ENCODE results near the gene IP6K3. TPM values are rescaled to one million over a fixed set of nuclear protein-coding genes. Genes with fewer than 3 reads are reported as not detected.

IP6K3 gene
- polyA plus RNA-seq, 6 donors from 2014 or later, result not detected

GRCh38 chr6:33750244-33750991 lies 3.7 kb upstream of the IP6K3 start:
- Mint-ChIP-seq H3K4me1 (no peaks in the 10 kb centered on the region), H3K4me3 (peak overlapping the region in 1 of 8 donors; percentile 3), H3K27ac (peak overlapping the region in 3 of 6 donors; percentile 13 to 59 (median 59)), H3K36me3 (no peaks in the 10 kb centered on the region), H3K27me3 (peaks cover 0 to 25% (median 17%) of the 10 kb centered on the region in 3 donors), H3K9me3 (no peaks in the 10 kb centered on the region)
- DNase-seq (no peak), ATAC-seq (ENCODE audit: low read depth in 2 of 2) (no peak)

GRCh38 chr6:33749401-33749800 lies 2.7 kb upstream of the IP6K3 start:
- H3K27me3 Mint-ChIP-seq, result peaks cover 0 to 25% (median 17%) of the 10 kb centered on the region in 3 donors
- no peaks in the 10 kb centered on the region for H3K36me3 Mint-ChIP-seq
- H3K4me3 Mint-ChIP-seq, result no peak overlapping the region
- ATAC-seq (ENCODE audit: low read depth in 2 of 2), result no peak
- no peak for DNase-seq
- H3K9me3 Mint-ChIP-seq, result no peaks in the 10 kb centered on the region
- H3K27ac Mint-ChIP-seq, result no peak overlapping the region
- peaks cover under 1 to 1% (median under 1%) of the 10 kb centered on the region in 3 donors for H3K4me1 Mint-ChIP-seq

GRCh38 chr6:33748841-33749240 lies 2.1 kb upstream of the IP6K3 start:
- DNase-seq, result no peak
- no peak overlapping the region for H3K4me3 Mint-ChIP-seq
- no peaks in the 10 kb centered on the region for H3K36me3 Mint-ChIP-seq
- H3K9me3 Mint-ChIP-seq, result no peaks in the 10 kb centered on the region
- no peak overlapping the region for H3K27ac Mint-ChIP-seq
- H3K27me3 Mint-ChIP-seq, result peaks cover 0 to 25% (median 17%) of the 10 kb centered on the region in 3 donors
- no peak for ATAC-seq (ENCODE audit: low read depth in 2 of 2)
- H3K4me1 Mint-ChIP-seq, result peaks cover 3 to 6% (median 5%) of the 10 kb centered on the region in 3 donors

GRCh38 chr6:33747823-33748222 lies 1.1 kb upstream of the IP6K3 start:
- DNase-seq (no peak), ATAC-seq (ENCODE audit: low read depth in 2 of 2) (no peak)
- peaks cover under 1 to 28% (median 20%) of the 10 kb centered on the region in 3 donors for H3K27me3 Mint-ChIP-seq
- no peaks in the 10 kb centered on the region for H3K9me3 Mint-ChIP-seq
- no peak overlapping the region for H3K4me3 Mint-ChIP-seq
- peaks cover 3 to 6% (median 5%) of the 10 kb centered on the region in 3 donors for H3K4me1 Mint-ChIP-seq
- no peaks in the 10 kb centered on the region for H3K36me3 Mint-ChIP-seq
- no peak overlapping the region for H3K27ac Mint-ChIP-seq

DNA sequence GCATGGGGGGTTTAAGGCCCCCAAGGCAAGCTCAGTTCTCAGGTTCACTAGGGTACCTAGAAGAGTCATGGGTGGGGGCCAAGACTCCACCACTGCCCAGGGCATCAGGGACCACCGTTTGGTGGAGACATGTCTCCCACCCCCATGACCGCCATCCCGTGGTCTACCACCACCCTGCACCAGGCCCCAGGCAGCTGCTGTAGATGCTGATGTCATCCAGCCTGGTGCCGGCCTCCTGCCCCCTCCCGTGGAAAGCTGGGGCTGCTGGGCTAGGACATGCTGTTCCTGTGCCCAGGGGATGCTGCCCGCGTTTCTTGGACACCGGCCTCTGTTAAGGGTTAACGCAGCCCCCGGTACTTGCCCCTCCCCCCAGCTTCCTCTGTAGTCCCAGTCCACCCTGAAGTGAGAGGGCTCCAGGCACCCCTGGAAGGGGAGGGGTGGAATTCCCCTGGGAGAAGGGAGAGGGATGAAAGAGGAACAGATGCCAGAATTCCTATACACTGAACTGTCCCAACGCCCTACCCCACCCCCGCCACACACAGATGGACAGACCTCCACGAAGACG lies 587 bp downstream of the IP6K3 start:
- no peaks in the 10 kb centered on the region for H3K9me3 Mint-ChIP-seq
- no peak overlapping the region for H3K27ac Mint-ChIP-seq
- H3K4me3 Mint-ChIP-seq, result no peak overlapping the region
- DNase-seq (no peak), ATAC-seq (ENCODE audit: low read depth in 2 of 2) (no peak)
- H3K36me3 Mint-ChIP-seq, result no peaks in the 10 kb centered on the region
- peaks cover 7 to 34% (median 30%) of the 10 kb centered on the region in 3 donors for H3K27me3 Mint-ChIP-seq
- peaks cover 5 to 7% (median 6%) of the 10 kb centered on the region in 3 donors for H3K4me1 Mint-ChIP-seq

- ATAC-seq (ENCODE audit: low read depth in 2 of 2), result no peak
- peaks cover 7 to 30% (median 29%) of the 10 kb centered on the region in 3 donors for H3K27me3 Mint-ChIP-seq
- peak overlapping the region in 1 of 6 donors; percentile 5 for H3K27ac Mint-ChIP-seq
- no peak overlapping the region for H3K4me3 Mint-ChIP-seq
- H3K36me3 Mint-ChIP-seq, result no peaks in the 10 kb centered on the region
- peaks cover 5 to 7% (median 6%) of the 10 kb centered on the region in 3 donors for H3K4me1 Mint-ChIP-seq
- DNase-seq, result no peak
- H3K9me3 Mint-ChIP-seq, result no peaks in the 10 kb centered on the region
Observed at GRCh38 chr6:33745548-33745947, 1.2 kb downstream of the IP6K3 start.

DNA sequence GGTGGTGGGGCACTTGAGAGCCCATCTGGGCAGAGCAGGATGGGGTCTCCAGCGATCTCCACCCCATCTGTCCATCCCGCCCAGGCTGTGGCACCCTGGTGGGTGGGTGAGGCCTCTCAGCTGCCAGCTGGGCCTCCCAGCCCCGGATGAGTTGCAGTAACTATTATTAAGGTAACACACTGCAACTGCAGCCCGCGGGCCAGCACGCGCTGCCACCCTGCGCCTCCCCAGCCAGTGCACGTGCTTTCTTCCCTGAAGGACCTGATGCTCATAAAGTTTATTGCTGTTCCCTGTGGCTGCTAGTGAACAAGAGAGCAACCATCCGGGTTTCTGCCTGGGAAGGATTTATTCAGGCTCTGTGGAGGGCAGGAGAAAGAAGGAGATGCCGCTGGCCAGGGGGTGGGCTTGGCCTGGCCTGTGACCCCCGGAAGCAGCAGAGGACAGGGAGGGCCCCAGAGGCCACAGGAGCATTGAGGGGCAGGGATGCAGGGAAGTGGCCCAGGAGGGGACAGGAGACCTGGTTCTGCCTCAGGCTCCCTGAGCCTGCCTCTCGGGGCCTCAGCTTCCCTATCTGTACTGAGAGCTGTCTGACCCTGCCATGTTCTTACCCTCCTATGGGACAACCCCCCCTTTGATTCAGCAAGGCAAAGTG lies 1.7 kb downstream of the IP6K3 start:
- peaks cover 5 to 7% (median 6%) of the 10 kb centered on the region in 3 donors for H3K4me1 Mint-ChIP-seq
- H3K27me3 Mint-ChIP-seq, result peaks cover 7 to 30% (median 26%) of the 10 kb centered on the region in 3 donors
- H3K27ac Mint-ChIP-seq, result peak overlapping the region in 1 of 6 donors; percentile 5
- H3K36me3 Mint-ChIP-seq, result no peaks in the 10 kb centered on the region
- ATAC-seq (ENCODE audit: low read depth in 2 of 2), result no peak
- no peak for DNase-seq
- no peaks in the 10 kb centered on the region for H3K9me3 Mint-ChIP-seq
- H3K4me3 Mint-ChIP-seq, result no peak overlapping the region

GRCh38 chr6:33744001-33744848 lies 2.5 kb downstream of the IP6K3 start:
- H3K4me1 Mint-ChIP-seq, result peaks cover 5 to 7% (median 6%) of the 10 kb centered on the region in 3 donors
- H3K27me3 Mint-ChIP-seq, result peaks cover 7 to 30% (median 26%) of the 10 kb centered on the region in 3 donors
- no peak overlapping the region for H3K27ac Mint-ChIP-seq
- peak; percentile 76 to 89 for ATAC-seq (ENCODE audit: low read depth in 2 of 2)
- H3K36me3 Mint-ChIP-seq, result no peaks in the 10 kb centered on the region
- DNase-seq, result peak; percentile 62
- no peak overlapping the region for H3K4me3 Mint-ChIP-seq
- no peaks in the 10 kb centered on the region for H3K9me3 Mint-ChIP-seq

DNA sequence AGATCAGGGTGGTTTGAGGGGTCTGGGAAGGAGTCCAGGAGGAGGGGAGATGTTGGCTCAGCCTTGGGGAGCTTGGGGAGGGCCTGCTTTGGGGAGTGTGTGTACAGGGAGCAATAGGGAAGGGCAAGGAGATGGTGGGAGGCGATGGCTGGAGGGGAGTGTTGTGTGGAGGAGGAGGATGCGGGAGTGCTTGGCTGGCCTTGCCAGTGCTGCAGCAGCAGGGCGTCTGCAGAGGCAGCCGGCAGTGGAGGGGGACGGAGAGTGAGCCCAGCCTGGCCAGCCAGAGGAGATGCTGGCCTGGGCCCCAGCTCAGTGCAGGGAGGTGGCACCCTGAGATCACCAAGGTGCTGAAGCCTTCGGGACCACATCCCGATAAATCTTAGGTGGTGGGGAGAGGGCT lies 3.9 kb downstream of the IP6K3 start:
- Mint-ChIP-seq H3K4me3 (no peak overlapping the region), H3K4me1 (peaks cover 5 to 7% (median 6%) of the 10 kb centered on the region in 3 donors), H3K9me3 (no peaks in the 10 kb centered on the region), H3K27ac (no peak overlapping the region), H3K27me3 (peaks cover 7 to 24% (median 20%) of the 10 kb centered on the region in 3 donors), H3K36me3 (no peaks in the 10 kb centered on the region)
- no peak for DNase-seq
- no peak for ATAC-seq (ENCODE audit: low read depth in 2 of 2)

GRCh38 chr6:33742092-33742491 lies 4.6 kb downstream of the IP6K3 start:
- no peak for ATAC-seq (ENCODE audit: low read depth in 2 of 2)
- H3K9me3 Mint-ChIP-seq, result no peaks in the 10 kb centered on the region
- no peak overlapping the region for H3K27ac Mint-ChIP-seq
- H3K27me3 Mint-ChIP-seq, result peaks cover 7 to 17% (median 13%) of the 10 kb centered on the region in 3 donors
- no peak for DNase-seq
- H3K36me3 Mint-ChIP-seq, result no peaks in the 10 kb centered on the region
- peaks cover 5 to 7% (median 6%) of the 10 kb centered on the region in 3 donors for H3K4me1 Mint-ChIP-seq
- H3K4me3 Mint-ChIP-seq, result no peak overlapping the region

DNA sequence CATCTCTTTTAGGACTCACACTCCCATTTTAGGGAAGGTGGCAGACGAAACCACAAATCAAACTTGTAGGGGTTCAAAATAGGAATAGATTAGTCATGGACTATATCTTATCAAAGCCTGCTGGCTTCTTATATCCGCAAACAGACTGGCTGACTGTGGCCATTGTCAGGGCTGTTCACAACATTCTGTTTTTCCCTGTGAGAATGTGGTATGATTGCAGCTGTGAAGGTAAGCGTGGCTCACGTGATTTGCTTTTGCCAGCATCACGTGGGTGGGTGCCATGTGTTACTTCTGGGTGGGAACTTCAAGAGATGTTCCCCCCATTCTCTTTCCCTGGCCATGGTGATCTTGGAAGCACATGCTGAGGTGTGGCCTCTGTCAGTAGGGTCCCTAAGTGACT lies 5.9 kb downstream of the IP6K3 start:
- no peaks in the 10 kb centered on the region for H3K9me3 Mint-ChIP-seq
- H3K4me3 Mint-ChIP-seq, result no peak overlapping the region
- peaks cover 7 to 13% (median 11%) of the 10 kb centered on the region in 3 donors for H3K27me3 Mint-ChIP-seq
- ATAC-seq (ENCODE audit: low read depth in 2 of 2) (no peak), DNase-seq (no peak)
- H3K27ac Mint-ChIP-seq, result no peak overlapping the region
- H3K4me1 Mint-ChIP-seq, result peaks cover 5 to 7% (median 6%) of the 10 kb centered on the region in 3 donors
- no peaks in the 10 kb centered on the region for H3K36me3 Mint-ChIP-seq

GRCh38 chr6:33740204-33740608 lies 6.5 kb downstream of the IP6K3 start:
- DNase-seq (no peak), ATAC-seq (ENCODE audit: low read depth in 2 of 2) (no peak)
- Mint-ChIP-seq H3K4me3 (no peak overlapping the region), H3K4me1 (peaks cover 5 to 7% (median 6%) of the 10 kb centered on the region in 3 donors), H3K36me3 (no peaks in the 10 kb centered on the region), H3K27ac (no peak overlapping the region), H3K9me3 (no peaks in the 10 kb centered on the region), H3K27me3 (peaks cover 7 to 13% (median 11%) of the 10 kb centered on the region in 3 donors)

DNA sequence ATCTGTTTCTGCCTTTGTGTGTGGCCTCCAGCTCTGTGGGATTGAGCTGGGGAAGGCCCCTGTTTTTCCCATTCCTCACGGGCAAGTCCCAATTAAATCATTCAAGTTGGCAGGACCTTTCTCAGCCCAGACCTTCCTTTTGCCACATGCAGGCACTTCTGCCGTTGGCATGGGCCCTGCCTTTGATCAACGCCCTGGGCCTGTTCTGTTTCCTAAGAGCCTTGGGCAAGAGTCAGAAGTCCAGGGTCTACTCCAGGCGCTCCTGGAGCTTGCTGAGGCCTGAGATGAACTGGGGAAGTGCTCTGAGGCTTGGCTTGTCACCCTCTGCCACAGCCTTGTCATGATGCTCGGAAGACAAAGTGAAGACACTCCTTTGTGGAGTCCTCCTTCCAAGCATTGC lies 7.1 kb downstream of the IP6K3 start:
- no peaks in the 10 kb centered on the region for H3K9me3 Mint-ChIP-seq
- peaks cover 5 to 7% (median 6%) of the 10 kb centered on the region in 3 donors for H3K4me1 Mint-ChIP-seq
- DNase-seq, result no peak
- H3K27ac Mint-ChIP-seq, result peak overlapping the region in 1 of 6 donors; percentile 54
- H3K36me3 Mint-ChIP-seq, result no peaks in the 10 kb centered on the region
- ATAC-seq (ENCODE audit: low read depth in 2 of 2), result no peak
- H3K27me3 Mint-ChIP-seq, result peaks cover 7 to 13% (median 11%) of the 10 kb centered on the region in 3 donors
- H3K4me3 Mint-ChIP-seq, result no peak overlapping the region

All from naive B cell (primary cell).